GM12878 (cell line): ENCODE data around the gene PI4KA. TPM values are rescaled to one million over a fixed set of nuclear protein-coding genes. Genes with fewer than 3 reads are reported as not detected.

ENCODE experiments used
- ATAC-seq: fragments of 200-7000 bp; cut with Tn5 transposase; 3 replicates; pipeline ENCODE4 v1.9.1; 2020; ENCODE audit warnings: mild to moderate bottlenecking, moderate library complexity
- BruUV-seq: library from RNA; stranded (reverse); fragments of 400-500 nt; replicated peaks from 2 replicates; lab custom pipeline; 2021; lab: Mats Ljungman, UMichigan
- CTCF ChIA-PET: fragments of 300-600 bp; sonication (Branson Sonifier 250); formaldehyde crosslinking; extraction: SDS; loops from one replicate; lab custom pipeline; 2021; ENCODE audit warnings: inconsistent platforms; lab: Yijun Ruan, JAX
- POLR2A ChIA-PET: fragments of 350-600 bp; formaldehyde crosslinking; extraction: SDS; loops from one replicate; lab custom pipeline; 2021; ENCODE audit warnings: inconsistent platforms; lab: Charles Lee
- RAD21 ChIA-PET: fragments of 300-600 bp; sonication (Branson Sonifier 250); formaldehyde crosslinking; loops from one replicate; lab custom pipeline; 2023; ENCODE audit warnings: antibody characterized with exemption; ENCODE audit not compliant: unreplicated experiment; lab: Charles Lee
- SMC1A ChIA-PET: fragments of 300-600 bp; sonication (Branson Sonifier 250); formaldehyde crosslinking; loops from one replicate; lab custom pipeline; 2023; ENCODE audit not compliant: unreplicated experiment, uncharacterized antibody; lab: Charles Lee
- DNase-seq: peaks from one replicate; pipeline ENCODE4 v3.0.0-alpha.2; 2011; ENCODE audit warnings: low read depth, low spot score
- FAIRE-seq: peaks from 3 replicates; lab custom pipeline; 2011; peaks lifted over from hg19 to GRCh38; lab: Jason Lieb, UNC
- H2AFZ ChIP-seq: 2 replicates; pipeline ENCODE4 v1.6.0; 2011; ENCODE audit warnings: low read depth, low read length, control low read depth; ENCODE audit not compliant: control insufficient read depth
- H3K27ac ChIP-seq: 2 replicates; pipeline ENCODE4 v1.5.1; 2011; ENCODE audit warnings: control low read depth; ENCODE audit not compliant: control insufficient read depth, insufficient read depth
- H3K27me3 ChIP-seq, 2 experiments: replicated peaks in 1 of 2; 2 replicates each; pipeline versions ENCODE4 v1.6.0 to v1.6.1; 2011; ENCODE audit warnings: low read length in 1 of 2; ENCODE audit not compliant: control insufficient read depth in 2 of 2, insufficient read depth in 2 of 2
- H3K36me3 ChIP-seq, 2 experiments: 2 replicates each; pipeline ENCODE4 v1.5.1; 2011; ENCODE audit warnings: low read length in 1 of 2; ENCODE audit not compliant: control insufficient read depth in 2 of 2, insufficient read depth in 2 of 2
- H3K4me1 ChIP-seq: 2 replicates; pipeline ENCODE4 v1.6.1; 2011; ENCODE audit warnings: mild to moderate bottlenecking, low read length, moderate library complexity, mixed read lengths; ENCODE audit not compliant: control insufficient read depth, insufficient read depth
- H3K4me2 ChIP-seq: 2 replicates; pipeline ENCODE4 v1.6.0; 2011; ENCODE audit warnings: control low read depth; ENCODE audit not compliant: control insufficient read depth, insufficient read depth
- H3K4me3 ChIP-seq: fragments of 200-600 bp; sonication (generic); 2 replicates; pipeline ENCODE4 v1.5.1; 2016
- H3K79me2 ChIP-seq: 2 replicates; pipeline ENCODE4 v1.6.0; 2011; ENCODE audit warnings: low read length; ENCODE audit not compliant: control insufficient read depth, insufficient read depth
- H3K9ac ChIP-seq: 2 replicates; pipeline ENCODE4 v1.8.0; 2011; ENCODE audit warnings: low read length, control low read depth, mixed read lengths; ENCODE audit not compliant: control insufficient read depth, insufficient read depth
- H3K9me3 ChIP-seq: replicated peaks from 3 replicates; pipeline ENCODE4 v1.5.1; 2011; ENCODE audit warnings: mild to moderate bottlenecking, low read length; ENCODE audit not compliant: control insufficient read depth, insufficient read depth
- H4K20me1 ChIP-seq: 2 replicates; pipeline ENCODE4 v1.6.0; 2011; ENCODE audit not compliant: control insufficient read depth, insufficient read depth
- BHLHE40 ChIP-seq, 2 experiments: fragments of 450-650 bp in 1 of 2; IDR thresholded peaks; 2 replicates each; pipeline ENCODE4 v1.6.1; 2011 to 2017; ENCODE audit warnings: low read depth in 2 of 2, borderline replicate concordance in 1 of 2, improper control_type of control experiment in 1 of 2, low read length in 1 of 2, mild to moderate bottlenecking in 1 of 2
- EZH2 ChIP-seq: IDR thresholded peaks from 2 replicates; pipeline ENCODE4 v1.6.1; 2012; ENCODE audit warnings: low read depth, mild to moderate bottlenecking, control low read depth, inconsistent platforms, low read length, borderline replicate concordance; ENCODE audit not compliant: control insufficient read depth
- FOS ChIP-seq: IDR thresholded peaks from 3 replicates; pipeline ENCODE4 v1.6.1; 2011; ENCODE audit warnings: borderline replicate concordance; ENCODE audit not compliant: insufficient read length; ENCODE audit errors: extremely low read depth
- NBN ChIP-seq: fragments of 450-650 bp; IDR thresholded peaks from 2 replicates; pipeline ENCODE4 v1.6.1; 2016
- PML ChIP-seq: IDR thresholded peaks from 2 replicates; pipeline ENCODE4 v1.6.1; 2012; ENCODE audit warnings: low read length, inconsistent platforms
- SP1 ChIP-seq: IDR thresholded peaks from one replicate; pipeline ENCODE4 v1.6.1; 2011; ENCODE audit warnings: low read depth, low read length
- USF1 ChIP-seq: IDR thresholded peaks from 2 replicates; pipeline ENCODE4 v1.6.1; 2011; ENCODE audit warnings: borderline replicate concordance, low read depth, mild to moderate bottlenecking, moderate library complexity, mixed read lengths, low read length; ENCODE audit not compliant: insufficient read depth; ENCODE audit errors: extremely low read length
- WGBS: methylation state at CpG from one replicate; pipeline ENCODE4 v1.1.6; 2016; ENCODE audit warnings: low lambda C conversion rate; ENCODE audit not compliant: insufficient replicate concordance, insufficient coverage; ENCODE audit errors: missing lambda C conversion rate; 5-methylcytosine and 5-hydroxymethylcytosine counted together
- in situ Hi-C: fragments of 300-500 bp; cut with MboI; formaldehyde crosslinking; loops from 9 replicates; pipeline ENCODE4 v1.14.3; 2018; ENCODE audit warnings: mixed read lengths
- intact Hi-C: fragments of 100-400 bp; cut with micrococcal nuclease; formaldehyde crosslinking; loops from one replicate; pipeline ENCODE4 v1.14.2; 2022; ENCODE audit not compliant: unreplicated experiment
- polyA plus RNA-seq, 11 experiments: library from polyadenylated mRNA; depleted of rRNA in 4 of 11; unstranded in 6 of 11; stranded (reverse) in 5 of 11; fragments of >200 nt; fragmentation: Nextera tagmentation in 4 of 11; fragmentation: Illumina TruSeq in 1 of 11; extraction: Ambion mirVana in 4 of 11; extraction: Trizol in 1 of 11; gene quantifications; 1 replicate in 1 of 11; 2 replicates in 10 of 11; pipeline versions ENCODE4 v1.2.1 to v1.2.3, GENCODE V29; 2011 to 2016; ENCODE audit warnings: inconsistent platforms in 2 of 11, missing spikeins in 2 of 11, low read depth in 1 of 11
- total RNA-seq, 4 experiments: library from RNA; depleted of rRNA in 3 of 4; stranded (reverse); fragments of >200 nt in 3 of 4; fragmentation: Illumina TruSeq in 1 of 4; extraction: Trizol in 1 of 4; gene quantifications; 2 replicates each; pipeline versions ENCODE4 v1.2.1 to v1.2.3, GENCODE V29; 2013 to 2021

PI4KA gene
- total and polyA plus RNA-seq, 10 of the 15 experiments (the other 5 are each of a cell fraction or from before 2014, with no cell fraction given), result 4.2 to 78.4 (median 42.1) TPM

- SMC1A ChIA-PET, result no interaction called here
- no peak overlapping the region for H2AFZ ChIP-seq
- no peak for DNase-seq
- H3K9ac ChIP-seq, result no peak overlapping the region
- peaks cover 13% of the 10 kb centered on the region for H3K79me2 ChIP-seq
- POLR2A ChIA-PET, result no interaction called here
- no peaks in the 10 kb centered on the region; a peak in 1 of 4 replicates for H3K36me3 ChIP-seq
- no peaks in the 10 kb centered on the region for H3K27me3 ChIP-seq
- no peak overlapping the region for H3K4me3 ChIP-seq
- TF ChIP-seq FOS (no peak), PML (no peak), USF1 (no peak), BHLHE40 (IDR thresholded peaks at IDR 0.05; ENCODE audit: borderline replicate concordance in 1 of 2, low read depth in 2 of 2, low read length in 1 of 2) (no peak), NBN (no peak), EZH2 (no peak), SP1 (no peak)
- TF ChIP-seq, all 136 proteins: peak for 0
- CTCF ChIA-PET, result no interaction called here
- intact Hi-C loops, result no loop called here
- BruUV-seq, result TSS peak; percentile 20
- H3K4me2 ChIP-seq, result no peak overlapping the region
- RAD21 ChIA-PET, result no interaction called here
- no peak for ATAC-seq
- in situ Hi-C loops, result no loop called here
- no peaks in the 10 kb centered on the region for H3K9me3 ChIP-seq
- H3K27ac ChIP-seq, result no peak overlapping the region
- H3K4me1 ChIP-seq, result no peaks in the 10 kb centered on the region
- H4K20me1 ChIP-seq, result no peaks in the 10 kb centered on the region
- 0% methylated on average over 2 of the region's 2 CpGs for WGBS
- no peak for FAIRE-seq
Measured at GRCh38 chr22:20843501-20843900, 15.1 kb downstream of the PI4KA start.
